Activated T-helper 1 cell treated with Interleukin-2 at 50 U/mL for 16 hours (primary cell): ENCODE measurements around the gene FBF1.
"Not testable (repeated sequence)": the region's sequence is repeated elsewhere in the genome, so short reads cannot be mapped to it uniquely, and the experiment has no call there.

Experiments
- DNase-seq: peaks from one replicate; pipeline ENCODE4 v3.0.0-alpha.2; 2020; ENCODE audit warnings: low read depth

FBF1 gene

GRCh38 chr17:75940727-75941441 is at the start of gene FBF1:
TSS of gene FBF1 (minus strand) at chr17:75941042. CDS start at chr17:75938149, 2,893 bp downstream.
- peak; percentile 80 for DNase-seq

DNA sequence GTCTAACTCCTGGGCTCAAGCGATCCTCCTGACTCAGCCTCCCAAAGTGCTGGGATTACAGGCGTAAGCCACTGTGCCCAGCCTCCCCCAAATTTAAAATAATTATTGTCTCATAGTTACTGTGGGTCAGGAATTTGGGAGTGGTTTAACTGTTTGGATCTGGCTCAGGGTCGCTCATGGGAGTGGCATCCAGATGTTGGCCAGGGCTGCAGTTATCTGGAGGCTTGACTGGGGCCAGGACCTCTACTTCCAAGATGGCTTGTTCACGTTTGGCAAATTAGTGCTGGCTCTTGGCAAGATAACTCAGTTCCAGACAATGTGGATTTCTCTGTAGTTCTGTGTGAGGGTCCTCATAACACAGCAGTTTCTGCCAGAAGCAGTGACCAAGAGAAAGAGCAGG is 46.2 kb upstream of the FBF1 start:
- DNase-seq = no peak

DNA sequence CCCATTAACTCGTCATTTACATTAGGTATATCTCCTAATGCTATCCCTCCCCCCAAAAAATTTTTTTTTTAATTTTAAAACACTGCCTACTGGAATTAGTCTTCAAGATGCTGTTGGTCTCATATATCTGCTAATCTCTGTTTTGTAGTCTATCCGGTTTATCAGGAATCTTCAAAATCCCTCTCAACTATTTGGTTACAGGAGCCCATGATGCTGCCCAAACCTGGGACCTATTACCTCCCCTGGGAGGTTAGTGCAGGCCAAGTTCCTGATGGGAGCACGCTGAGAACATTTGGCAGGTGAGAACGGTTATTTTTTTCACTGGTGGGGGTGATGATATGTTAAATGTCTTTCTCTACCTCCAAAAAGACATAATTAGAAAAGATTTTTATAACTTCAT is 45.1 kb upstream of the FBF1 start:
- DNase-seq = no peak

GRCh38 chr17:75983501-75984181 is 42.8 kb upstream of the FBF1 start:
- DNase-seq = no peak

GRCh38 chr17:75981019-75981615 is 40.3 kb upstream of the FBF1 start:
- no peak for DNase-seq

DNA sequence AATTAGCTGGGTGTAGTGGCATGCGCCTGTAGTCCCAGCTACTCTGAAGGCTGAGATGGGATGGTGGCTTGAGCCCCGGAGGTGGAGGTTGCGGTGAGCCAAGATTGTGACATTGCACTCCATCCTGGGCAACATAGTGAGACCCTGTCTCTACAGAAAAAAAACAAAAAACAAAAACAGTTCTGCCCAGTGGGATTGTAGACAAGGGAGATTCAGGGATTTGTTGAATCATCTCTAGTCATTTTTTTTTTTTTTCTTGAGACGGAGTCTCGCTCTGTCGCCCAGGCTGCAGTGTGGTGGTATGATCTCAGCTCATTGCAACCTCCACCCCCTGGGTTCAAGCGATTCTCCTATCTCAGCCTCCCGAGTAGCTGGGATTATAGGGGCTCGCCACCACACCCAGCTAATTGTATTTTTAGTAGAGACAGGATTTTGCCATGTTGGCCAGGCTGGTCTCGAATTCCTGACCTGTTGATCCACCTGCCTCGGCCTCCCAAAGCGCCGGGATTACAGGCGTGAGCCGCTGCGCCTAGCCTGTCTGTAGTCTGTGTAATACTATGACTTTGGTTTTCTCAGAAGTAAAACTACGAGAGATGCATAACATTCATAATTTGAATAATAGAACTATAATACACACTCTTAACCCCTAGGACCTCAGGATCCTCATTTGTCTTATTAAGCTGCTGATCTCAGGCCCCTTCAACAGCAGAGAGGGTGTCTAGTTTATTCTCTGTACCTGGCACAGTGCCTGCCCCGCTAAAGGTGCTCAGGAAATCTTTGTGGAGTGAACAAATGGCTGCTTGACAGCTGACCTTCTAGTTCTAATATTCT is 39.6 kb upstream of the FBF1 start:
- no peak for DNase-seq

GRCh38 chr17:75979705-75980187 is 38.9 kb upstream of the FBF1 start:
- DNase-seq = no peak

GRCh38 chr17:75978938-75979704 is 38.3 kb upstream of the FBF1 start, which contains the start of the genes ACOX1 and TEN1:
TSS of gene ACOX1 (minus strand) at chr17:75979166. CDS start at chr17:75979073, 93 bp downstream.
TSS of gene TEN1 (plus strand) at chr17:75979240. CDS start at chr17:75986193, 6,953 bp downstream.
- peak; percentile 91 for DNase-seq

DNA sequence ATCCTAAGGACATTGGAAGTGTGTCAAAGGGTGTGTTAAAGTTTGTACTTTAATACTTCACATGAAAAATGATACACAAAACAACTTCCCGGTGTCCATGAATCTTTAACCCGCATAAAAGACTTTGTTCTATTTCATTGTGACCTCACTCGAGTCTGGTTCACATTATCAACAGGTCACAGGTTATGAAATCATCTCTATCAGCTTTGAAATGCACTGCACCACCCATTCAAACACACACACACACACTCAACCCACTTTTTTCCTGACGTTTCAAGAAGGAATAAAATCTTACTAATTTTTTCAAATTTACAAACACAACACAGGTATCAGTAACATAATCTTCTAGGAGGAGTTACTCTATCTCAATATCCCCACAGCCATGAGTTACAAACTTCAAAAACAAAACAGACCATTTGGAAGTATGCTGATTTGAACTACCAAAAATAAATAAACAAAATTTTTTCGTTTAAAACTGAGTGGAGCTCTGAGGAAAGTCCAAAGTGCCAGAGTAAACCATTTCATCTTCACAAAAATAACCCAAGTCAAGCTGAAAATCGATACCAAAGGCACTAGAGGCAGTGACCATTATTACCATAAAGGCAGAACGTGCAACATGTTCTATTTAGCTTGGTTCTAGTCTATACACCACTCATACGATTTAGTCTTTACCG is 35.5 kb upstream of the FBF1 start:
- DNase-seq = no peak

- DNase-seq = no peak
Measured at GRCh38 chr17:75975757-75976174, 34.9 kb upstream of the FBF1 start.

DNA sequence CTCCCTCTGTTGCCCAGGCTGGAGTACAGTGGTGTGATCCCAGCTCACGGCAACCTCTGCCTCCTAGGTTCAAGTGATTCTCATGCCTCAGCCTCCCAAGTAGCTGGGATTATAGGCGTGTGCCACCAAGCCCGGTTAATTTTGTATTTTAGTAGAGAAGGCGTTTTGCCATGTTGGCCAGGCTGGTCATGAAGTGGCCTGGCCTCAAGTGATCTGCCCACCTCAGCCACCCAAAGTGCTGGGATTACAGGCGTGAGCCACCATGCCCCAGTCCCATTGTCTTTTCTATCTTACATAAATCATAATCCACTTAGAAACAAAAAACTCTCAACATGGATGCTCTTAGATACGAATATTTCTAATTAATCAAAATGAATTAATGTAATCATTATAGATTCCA is 34.3 kb upstream of the FBF1 start:
- DNase-seq = not testable (repeated sequence)

DNA sequence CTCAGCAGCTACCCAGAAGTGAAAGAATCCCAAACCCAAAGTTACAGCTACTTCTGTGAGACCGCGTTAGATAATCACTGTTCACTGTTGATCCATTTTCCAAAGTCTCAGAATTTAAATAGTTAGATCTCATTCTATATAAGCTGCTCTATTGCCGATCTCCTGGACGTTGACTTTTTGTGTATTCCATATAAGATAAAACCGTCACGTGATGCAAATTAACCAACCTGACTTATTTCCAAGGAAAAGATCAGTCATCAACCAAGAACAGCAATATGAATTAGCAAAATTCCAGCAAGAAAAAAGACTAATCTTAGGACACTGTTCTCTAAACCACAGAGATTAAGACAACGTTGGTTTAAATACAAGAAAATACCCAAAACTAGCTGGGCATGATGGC is 29.8 kb upstream of the FBF1 start:
- DNase-seq = no peak

GRCh38 chr17:75970011-75970523 is 29.2 kb upstream of the FBF1 start:
- no peak for DNase-seq

- not testable (repeated sequence) for DNase-seq
Measured at GRCh38 chr17:75969044-75969443, 28.2 kb upstream of the FBF1 start.

DNA sequence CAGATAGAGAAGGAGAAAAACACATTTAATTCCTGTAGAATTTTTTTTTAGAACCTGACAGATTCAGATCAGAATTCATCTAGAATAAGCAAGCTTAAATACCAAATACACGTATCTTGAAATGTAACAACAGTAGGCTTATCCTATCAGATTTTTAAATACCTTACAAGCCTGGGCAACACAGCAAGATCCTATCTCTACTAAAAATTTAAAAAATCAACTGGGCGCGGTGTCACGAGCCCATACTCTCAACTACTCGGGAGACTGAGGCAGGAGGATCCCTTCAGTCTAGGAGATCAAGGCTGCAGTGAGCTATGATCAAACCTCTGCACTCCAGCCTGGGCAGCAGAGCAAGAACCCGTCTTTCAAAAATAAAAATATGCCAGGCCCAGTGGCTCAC is 24.6 kb upstream of the FBF1 start:
- DNase-seq = no peak

GRCh38 chr17:75959839-75960511 is 19.1 kb upstream of the FBF1 start:
- DNase-seq = no peak

DNA sequence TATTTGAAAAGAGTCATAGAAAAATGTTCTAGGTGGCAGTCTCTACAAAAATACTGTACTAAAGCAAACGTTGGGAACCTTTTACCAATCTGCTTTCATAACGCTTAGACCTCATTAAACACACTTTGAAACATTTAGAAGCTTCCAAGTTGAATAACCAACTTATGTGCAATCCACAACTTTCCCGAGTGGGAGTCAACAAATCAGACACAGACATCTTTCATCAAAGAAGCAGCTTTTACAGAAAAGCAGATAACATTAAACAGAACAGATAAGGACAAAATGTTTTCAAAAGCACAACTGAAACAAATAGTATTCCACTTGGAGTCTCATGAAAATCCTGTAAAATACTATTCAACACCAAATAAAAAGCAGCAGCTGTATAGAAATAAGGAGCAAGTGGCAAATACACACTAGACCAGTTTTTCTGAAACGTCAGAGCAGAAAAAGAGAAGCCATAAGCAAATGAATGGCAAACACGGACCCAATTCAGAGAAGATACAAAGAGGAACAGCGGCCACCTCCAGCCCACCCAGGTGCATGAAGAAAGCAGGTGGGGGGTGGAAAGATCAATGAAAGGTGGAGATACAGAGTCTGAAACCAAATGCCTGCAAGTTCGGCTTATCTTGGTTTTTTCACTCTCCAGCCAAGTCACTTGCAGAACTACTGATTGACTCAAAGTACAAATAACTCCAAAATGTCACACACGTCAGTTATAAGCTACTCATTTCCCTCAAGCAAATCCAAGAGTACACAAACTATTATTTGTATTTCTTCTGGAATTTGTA is 18.4 kb upstream of the FBF1 start:
- DNase-seq = no peak

- DNase-seq = no peak
Measured at GRCh38 chr17:75950855-75951554, 10.2 kb upstream of the FBF1 start.
